HL-60 (cell line): Measurements from ENCODE around the gene KRTAP5-7.

Experiments
- CTCF ChIP-seq: IDR thresholded peaks from one replicate; pipeline ENCODE4 v1.5.1; 2011; ENCODE audit warnings: low read length, control low read depth, inconsistent platforms; ENCODE audit not compliant: insufficient read depth
- POLR2AphosphoS5 ChIP-seq: IDR thresholded peaks from 2 replicates; pipeline ENCODE4 v1.6.1; 2012; ENCODE audit warnings: low read depth

- TF ChIP-seq CTCF (no peak), POLR2AphosphoS5 (no peak)
These were observed 1.1 kb upstream of the KRTAP5-7 start for GRCh38 chr11:71525938-71526495.
